HG03432 (cell line): ENCODE measurements around the gene GATA5.

ENCODE experiments used
- ATAC-seq: cut with Tn5 transposase; IDR thresholded peaks from one replicate; pipeline ENCODE4 v1.9.1; 2021; ENCODE audit warnings: mild to moderate bottlenecking, moderate library complexity; ENCODE audit not compliant: unreplicated experiment

The GATA5 gene

GRCh38 chr20:62475772-62476055, at the start of gene GATA5:
TSS of gene GATA5 (minus strand) at chr20:62475995. CDS start at chr20:62475521, 474 bp downstream.
- no peak for ATAC-seq

- ATAC-seq, result no peak
Observed at GRCh38 chr20:62525014-62525413, 49.2 kb upstream of the GATA5 start.

GRCh38 chr20:62524505-62524911, 48.7 kb upstream of the GATA5 start:
- ATAC-seq, result no peak

GRCh38 chr20:62523473-62524203, 47.8 kb upstream of the GATA5 start:
- ATAC-seq, result peak; percentile 69

DNA sequence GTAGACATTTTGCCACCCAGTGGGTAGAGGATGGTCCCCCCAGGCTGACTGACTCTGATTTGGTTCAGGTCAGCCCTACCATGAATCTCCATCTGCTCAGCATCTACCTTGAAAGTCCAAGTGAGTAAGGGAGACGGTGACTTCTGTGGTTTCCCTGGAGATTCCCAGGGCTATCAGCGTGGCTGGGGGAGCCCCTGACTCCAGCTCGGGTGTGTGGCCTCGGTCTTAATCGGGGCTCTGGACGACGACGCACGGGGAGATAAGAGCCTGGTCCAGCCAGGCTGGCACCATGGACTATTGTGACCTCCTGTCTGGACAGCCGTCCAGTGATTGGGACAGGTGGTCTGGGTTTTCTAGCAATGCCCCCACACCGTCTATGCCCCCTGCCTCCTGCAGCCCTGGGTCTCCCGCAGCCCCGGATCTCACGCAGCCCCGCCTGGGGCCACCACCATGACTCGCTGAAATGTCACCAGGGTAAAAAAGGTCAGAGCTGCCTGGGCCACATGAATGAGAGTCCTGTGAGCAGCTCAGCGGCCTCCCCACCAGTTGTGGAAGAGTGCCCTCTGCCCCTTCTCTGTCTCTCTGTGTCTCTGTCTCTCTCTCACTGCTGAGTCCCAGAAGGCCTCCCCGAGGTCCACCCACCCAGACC, 47.1 kb upstream of the GATA5 start:
- ATAC-seq, result no peak

GRCh38 chr20:62519826-62520225, 44.0 kb upstream of the GATA5 start:
- no peak for ATAC-seq

GRCh38 chr20:62518911-62519310, 43.1 kb upstream of the GATA5 start:
- ATAC-seq, result no peak

DNA sequence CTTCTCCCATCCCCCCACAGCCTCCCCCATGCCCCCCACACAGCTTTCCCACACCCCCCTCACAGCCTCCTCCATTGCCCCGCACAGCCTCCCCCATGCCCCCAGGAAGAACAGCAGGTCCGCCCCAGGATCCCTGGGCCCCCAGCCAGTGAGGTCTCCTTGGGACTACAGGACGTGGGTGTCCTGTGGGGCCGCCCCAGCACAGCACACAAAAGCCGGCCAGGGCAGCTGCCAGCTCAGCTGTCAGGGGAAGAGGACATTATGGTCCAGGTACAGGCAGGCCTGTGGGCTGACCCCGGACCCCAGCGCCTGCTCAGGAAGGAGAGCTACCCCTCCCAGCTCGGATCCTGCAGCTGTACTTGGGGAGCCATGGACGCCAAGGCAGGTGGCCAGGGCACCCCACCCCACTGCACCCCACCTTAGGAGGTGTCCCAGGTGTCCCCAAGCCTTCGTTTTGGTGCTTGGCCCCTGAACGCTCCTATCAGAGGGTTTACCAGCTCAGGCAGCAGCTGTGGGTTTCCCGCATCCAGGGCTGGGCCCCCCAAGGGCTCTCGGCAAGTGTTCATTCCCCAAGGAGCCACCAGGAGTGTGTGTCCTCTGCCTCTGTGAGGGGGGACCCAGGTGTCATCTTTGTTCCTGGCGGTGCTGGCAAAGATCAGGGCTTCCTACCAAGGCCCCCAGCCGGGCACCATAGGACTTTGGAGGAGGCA, 42.3 kb upstream of the GATA5 start:
- ATAC-seq, result no peak

DNA sequence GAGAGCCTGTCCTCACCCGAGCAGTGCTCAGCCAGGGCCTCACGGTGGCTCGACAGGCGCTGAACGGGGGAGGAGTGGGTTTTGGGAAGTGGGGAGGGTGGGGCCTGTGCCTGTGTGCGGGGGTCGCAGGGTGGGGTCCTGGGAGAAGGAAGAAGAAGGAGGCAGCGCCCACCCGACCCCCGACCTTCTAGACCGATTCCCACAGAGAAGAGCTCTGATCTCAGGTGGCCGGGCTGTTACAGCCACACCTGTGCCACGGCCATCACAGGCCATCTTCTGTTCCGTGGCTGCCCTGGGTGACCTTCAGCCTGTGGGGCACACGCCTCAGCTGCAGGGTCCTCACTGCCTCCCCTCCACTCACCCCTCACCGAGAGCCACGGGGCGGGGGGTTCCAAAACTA, 41.4 kb upstream of the GATA5 start:
- no peak for ATAC-seq

- no peak for ATAC-seq
Observed at GRCh38 chr20:62516338-62516737, 40.5 kb upstream of the GATA5 start.

DNA sequence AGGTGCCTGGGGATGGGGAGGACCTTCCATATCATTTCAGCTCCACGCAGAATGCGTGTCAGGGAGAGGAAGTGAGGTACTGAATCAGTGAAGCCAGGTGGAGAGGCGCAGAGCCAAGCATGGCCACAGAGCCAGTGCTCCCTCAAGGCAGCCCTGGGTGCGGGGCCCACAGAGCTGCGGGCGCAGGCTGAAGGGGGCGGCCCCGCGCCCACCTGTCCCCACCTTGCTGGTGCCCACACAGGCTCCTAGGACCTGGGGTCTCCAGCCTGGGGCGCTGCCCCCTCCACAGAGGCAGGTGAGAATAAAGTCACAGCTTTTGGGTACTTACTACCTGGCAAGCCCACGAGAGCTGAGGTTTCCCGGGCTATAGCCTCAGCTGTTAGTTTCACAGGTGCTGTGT, 40.0 kb upstream of the GATA5 start:
- ATAC-seq, result no peak

DNA sequence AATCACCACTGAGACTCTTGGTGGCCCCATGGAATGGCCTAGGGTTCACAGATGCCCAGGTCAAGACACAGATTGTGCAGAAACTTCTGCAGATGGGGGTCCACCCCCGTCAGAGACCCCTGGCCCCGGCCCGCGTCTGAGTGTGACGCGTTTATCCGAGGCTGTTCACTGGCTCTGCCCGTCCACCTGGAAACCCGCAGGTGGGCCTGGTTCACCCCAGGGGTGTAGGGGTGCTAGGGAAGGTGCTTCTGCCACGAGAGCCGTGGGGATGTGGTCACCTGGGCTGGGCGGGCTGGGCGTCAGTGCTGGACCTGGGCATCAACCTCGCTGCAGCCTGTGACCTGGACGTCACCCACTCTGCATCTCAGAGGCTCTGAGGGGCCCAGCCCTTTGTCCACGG, 39.5 kb upstream of the GATA5 start:
- ATAC-seq, result no peak

- no peak for ATAC-seq
Observed at GRCh38 chr20:62513991-62514390, 38.2 kb upstream of the GATA5 start.

- no peak for ATAC-seq
Observed at GRCh38 chr20:62511915-62512610, 36.3 kb upstream of the GATA5 start.

DNA sequence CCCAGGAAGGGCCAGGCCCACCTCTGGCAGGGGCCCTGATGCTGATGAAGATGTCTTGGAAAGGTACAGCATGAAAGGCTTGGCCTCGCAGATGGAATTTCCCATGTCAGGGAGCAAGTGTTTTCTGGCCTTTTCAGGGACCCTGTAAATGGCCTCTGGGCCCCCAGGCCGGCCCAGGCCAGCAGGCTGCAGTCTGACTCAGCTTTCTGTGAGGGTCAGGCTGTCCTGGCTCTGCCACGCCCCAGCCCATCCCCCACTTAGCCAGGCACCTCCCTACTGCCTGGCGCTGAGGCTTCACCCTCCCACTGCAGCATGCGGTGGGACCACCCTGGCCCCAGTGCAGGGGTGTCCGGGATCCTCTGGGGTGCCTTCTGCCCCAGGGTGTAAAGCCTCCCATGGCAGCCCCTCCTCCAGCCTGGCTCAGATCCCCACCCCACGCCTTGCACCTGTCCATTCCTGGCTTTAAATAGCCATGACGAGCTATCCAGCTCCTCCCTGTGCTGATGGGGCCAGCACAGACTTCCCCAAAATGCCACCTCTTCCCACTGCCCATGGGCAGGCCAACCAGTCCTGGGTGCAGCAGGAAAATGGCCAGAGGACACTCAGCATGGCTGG, 35.6 kb upstream of the GATA5 start:
- no peak for ATAC-seq

DNA sequence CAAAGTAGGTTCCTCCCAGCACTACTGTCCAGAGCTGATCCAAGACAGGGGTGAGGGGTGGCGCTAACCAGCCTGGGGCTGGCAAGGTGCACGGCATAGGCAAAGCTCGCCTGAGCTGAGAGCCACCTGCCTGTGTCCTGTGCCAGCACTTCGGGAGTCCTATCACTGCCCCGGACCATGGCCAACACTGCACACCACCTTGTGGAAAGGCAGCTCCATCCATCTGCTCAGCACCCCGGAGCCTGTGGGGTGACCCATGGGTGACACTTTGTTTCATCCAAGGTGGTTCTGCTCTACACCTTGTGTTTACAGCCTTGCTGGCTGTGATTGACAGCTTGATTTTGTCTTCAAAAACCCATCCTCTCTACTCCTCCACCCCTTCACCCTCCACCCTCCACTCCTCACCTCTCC, 32.9 kb upstream of the GATA5 start:
- no peak for ATAC-seq

GRCh38 chr20:62507991-62508640, 32.3 kb upstream of the GATA5 start:
- ATAC-seq, result no peak

GRCh38 chr20:62507323-62507722, 31.5 kb upstream of the GATA5 start:
- ATAC-seq, result no peak

DNA sequence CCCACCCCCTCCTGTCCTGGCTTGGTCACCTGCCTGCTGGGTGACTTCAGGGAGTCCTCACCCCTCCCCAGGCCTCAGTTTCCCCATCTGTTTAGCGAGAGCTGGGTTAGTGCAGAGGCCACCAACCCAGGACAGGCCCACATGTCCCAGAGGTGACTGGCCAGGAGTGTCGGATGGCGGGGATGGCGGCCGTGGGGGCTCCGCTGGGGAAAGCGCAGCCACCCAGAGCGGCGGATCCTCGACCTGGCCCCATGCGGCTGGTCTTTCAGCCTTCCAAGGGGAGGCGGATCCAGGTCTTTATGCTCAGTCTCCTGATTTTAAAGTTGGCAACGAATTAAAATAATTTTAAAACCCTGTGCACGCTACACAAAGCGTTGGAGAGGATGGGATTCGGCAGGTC, 31.0 kb upstream of the GATA5 start:
- no peak for ATAC-seq

GRCh38 chr20:62506087-62506486, 30.3 kb upstream of the GATA5 start:
- ATAC-seq, result no peak
